ENCODE results near the gene SAMD8.
"Not testable (repeated sequence)": the region's sequence is repeated elsewhere in the genome, so short reads cannot be mapped to it uniquely, and the experiment has no call there.

SAMD8 gene

DNA sequence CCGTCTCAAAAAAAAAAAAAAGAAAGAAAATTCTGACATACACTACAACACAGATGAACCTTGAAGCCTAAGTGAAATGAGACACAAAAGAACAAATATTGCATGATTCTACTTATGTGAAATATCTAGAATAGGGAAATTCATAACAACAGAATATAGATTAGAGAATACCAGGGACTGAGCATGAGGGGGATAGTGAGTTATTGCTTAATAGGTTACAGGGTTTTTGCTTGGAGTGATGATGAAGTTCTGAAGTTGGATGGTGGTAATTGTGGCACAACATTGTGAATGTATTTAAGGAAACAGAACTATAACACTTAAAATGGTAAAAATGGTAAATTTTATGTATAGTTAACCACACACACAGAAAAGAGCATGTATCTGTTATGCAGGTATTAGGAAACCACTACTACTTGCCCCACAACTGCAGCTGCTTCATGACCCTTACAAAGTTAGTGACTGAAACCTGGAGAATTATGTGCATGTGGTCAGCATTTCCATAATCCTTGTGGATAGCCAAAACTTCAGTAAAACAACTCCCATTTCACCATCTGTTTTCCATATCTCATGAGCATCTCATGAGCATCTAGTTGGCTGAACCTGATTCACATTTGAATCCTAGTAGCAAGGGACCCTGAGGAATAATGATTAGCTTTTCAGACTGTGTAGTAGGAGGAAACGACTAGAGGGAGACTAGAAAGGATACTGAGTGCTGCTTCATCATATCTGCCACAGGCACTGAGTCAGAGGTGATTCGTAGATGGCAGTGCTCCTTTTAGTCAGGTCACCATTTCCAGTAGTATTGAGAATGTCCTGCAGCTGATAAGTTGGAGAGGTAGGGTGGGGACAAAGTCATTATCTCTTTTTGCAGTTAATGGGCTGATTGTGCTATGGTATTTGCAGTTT, 26.3 kb downstream of the SAMD8 start:
- DNase-seq (ENCODE audit: low read depth in 2 of 2): no peak

- DNase-seq (ENCODE audit: low read depth in 2 of 2): no peak
Measured at GRCh38 chr10:75140246-75140645, 28.8 kb downstream of the SAMD8 start.

DNA sequence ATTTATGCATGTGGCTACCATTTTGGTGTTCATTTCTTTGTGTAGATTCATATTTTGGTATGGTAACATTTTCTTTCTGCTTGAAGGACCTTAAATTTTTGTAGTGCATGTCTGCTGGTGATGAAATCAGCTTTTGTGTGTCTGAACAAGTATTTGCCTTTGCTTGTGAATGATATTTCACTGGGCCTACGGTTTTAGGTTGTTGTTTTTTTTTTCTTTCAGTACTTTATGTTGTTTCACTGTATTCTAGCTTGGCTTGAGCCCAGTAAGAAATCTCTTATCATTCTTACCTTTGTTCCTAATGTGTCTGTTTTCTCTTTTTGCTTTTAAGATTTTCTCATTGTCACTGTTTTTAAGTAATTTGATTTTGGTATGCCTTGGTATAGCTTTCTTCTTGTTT, 31.9 kb downstream of the SAMD8 start:
- DNase-seq (ENCODE audit: low read depth in 2 of 2): no peak

GRCh38 chr10:75145590-75145989, 34.1 kb downstream of the SAMD8 start:
- no peak for DNase-seq (ENCODE audit: low read depth in 2 of 2)

DNA sequence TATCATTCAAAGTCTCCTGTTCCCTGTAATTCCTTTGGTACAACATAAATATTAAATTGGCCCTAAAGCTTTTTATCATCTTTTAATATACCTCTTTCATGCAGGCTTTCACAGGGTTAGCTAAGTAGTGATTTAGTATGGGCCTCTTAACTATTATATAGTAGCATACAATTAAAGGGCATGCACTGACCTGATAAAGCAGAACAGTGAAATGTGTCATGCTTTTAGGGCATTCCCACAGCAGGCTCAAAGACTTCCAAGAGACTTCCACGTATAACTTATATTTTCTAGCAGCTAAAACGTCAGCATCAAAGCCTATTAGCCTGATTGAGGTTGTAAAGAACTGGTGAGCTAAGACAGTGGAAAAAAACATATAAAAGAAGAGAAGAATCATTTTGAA, 35.3 kb downstream of the SAMD8 start:
- no peak for DNase-seq (ENCODE audit: low read depth in 2 of 2)

DNA sequence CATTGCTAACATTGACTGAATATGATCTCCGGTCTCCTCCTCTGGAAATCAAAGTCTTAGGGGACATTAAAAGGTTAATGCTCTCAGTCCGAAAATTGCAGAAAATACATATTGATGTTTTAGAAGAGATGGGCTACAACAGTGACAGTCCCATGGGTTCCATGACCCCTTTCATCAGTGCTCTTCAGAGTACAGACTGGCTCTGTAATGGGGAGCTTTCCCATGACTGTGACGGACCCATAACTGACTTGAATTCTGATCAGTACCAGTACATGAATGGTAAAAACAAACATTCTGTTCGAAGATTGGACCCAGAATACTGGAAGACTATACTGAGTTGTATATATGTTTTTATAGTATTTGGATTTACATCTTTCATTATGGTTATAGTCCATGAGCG, 39.2 kb downstream of the SAMD8 start:
- no peak for DNase-seq (ENCODE audit: low read depth in 2 of 2)

- no peak for DNase-seq (ENCODE audit: low read depth in 2 of 2)
Measured at GRCh38 chr10:75159519-75159918, 48.1 kb downstream of the SAMD8 start.

DNA sequence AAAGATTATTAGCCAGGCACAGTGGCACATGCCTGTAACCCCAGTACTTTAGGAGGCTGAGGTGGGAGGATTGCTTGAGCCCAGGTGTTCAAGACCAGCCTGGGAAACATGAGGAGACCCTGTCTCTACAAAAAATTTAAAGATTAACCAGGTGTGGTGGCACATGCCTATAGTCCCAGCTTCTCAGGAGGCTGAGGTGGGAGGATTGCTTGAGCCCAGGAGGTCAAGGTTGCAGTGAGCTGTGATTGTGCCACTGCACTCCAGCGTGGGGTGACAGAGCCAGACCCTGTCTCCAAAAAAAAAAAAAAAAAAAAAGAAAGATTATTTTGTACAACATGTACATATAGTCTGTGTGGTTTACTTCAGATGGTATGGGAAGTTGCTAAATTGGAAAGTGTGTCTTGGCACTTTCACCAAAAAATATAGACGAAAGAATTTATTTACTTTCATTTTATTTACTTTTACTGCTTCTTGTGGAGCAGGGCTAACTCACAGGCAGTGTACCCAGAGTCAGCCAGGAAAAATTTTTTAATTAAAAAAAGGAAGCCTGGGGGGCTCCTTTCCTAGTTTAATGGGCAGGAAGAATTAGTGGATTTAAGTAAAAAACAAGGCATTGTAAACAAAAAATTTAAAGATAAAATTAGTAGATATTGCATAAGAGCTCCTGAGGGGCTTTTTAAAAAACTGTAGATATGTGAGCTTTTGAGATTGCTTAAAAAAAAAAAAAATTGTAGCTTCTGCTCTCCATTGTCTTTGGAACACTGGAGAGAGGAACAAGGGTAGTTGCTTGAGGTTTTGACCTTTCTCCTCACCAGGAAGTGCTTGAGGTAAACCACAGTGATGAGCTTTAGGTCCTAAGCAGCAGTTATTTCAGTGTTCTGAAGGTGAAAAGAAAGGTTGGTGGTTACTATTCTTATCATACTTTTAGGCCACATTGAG, 54.5 kb downstream of the SAMD8 start:
- DNase-seq (ENCODE audit: low read depth in 2 of 2): no peak

DNA sequence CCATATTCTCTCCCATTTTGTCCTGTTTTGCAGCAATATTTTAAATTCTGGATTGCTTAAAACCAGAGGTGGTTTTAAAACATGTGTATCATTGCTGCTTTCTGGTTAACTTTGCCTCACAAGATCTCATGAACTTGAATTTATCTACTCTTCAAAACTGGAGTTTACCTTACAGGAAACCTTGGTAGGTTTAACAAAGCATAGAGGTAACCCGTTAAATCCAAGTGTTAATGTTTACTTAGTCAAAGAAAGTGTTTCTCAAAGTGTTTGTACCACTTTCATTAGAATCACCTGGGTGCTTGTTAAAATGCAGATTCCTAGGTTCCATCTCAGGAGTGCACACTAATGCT, 55.1 kb downstream of the SAMD8 start:
- DNase-seq (ENCODE audit: low read depth in 2 of 2): no peak

DNA sequence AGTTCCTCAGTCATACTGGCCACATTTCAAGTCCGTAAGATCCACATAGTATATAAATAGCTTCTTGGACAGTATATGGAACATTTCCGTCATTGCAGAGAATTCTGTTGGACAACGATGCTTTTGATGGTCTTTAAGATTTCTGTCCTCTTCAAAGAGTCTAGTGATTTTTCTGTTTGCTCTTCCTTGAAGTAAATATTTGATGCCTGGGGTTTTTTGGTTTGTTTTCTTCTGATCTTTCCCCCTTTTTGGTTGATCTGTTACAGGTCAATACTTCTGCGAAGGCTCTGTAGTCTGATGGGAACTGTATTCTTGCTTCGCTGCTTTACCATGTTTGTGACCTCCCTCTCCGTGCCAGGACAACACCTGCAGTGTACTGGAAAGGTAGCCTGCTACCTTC, 56.8 kb downstream of the SAMD8 start:
- no peak for DNase-seq (ENCODE audit: low read depth in 2 of 2)

- no peak for DNase-seq (ENCODE audit: low read depth in 2 of 2)
Measured at GRCh38 chr10:75170215-75170614, 58.8 kb downstream of the SAMD8 start.

- no peak for DNase-seq (ENCODE audit: low read depth in 2 of 2)
Measured at GRCh38 chr10:75175046-75175445, 63.6 kb downstream of the SAMD8 start.

GRCh38 chr10:75176046-75176445, 64.6 kb downstream of the SAMD8 start:
- DNase-seq (ENCODE audit: low read depth in 2 of 2): no peak

DNA sequence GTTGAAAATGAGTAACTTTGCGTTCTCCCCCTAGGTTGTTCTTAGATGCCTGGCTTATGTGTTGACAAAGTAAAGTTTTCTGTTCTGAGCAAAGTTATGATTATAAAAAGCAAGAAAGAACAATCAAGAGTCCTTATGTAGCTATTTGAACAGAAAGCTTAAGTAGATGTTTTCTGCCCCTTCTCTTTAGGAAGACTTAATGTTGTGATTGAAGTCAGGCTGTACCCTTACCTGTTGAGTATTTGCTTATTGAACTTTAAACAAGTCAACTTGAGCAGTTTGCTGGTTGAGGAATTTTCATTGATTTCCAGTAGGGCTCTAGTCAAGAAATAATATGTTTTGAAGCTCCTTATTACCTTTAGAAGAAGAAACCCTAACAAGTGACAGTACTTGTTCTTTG, 65.3 kb downstream of the SAMD8 start:
- DNase-seq (ENCODE audit: low read depth in 2 of 2): no peak

GRCh38 chr10:75179657-75180177, 68.3 kb downstream of the SAMD8 start:
- no peak for DNase-seq (ENCODE audit: low read depth in 2 of 2)

DNA sequence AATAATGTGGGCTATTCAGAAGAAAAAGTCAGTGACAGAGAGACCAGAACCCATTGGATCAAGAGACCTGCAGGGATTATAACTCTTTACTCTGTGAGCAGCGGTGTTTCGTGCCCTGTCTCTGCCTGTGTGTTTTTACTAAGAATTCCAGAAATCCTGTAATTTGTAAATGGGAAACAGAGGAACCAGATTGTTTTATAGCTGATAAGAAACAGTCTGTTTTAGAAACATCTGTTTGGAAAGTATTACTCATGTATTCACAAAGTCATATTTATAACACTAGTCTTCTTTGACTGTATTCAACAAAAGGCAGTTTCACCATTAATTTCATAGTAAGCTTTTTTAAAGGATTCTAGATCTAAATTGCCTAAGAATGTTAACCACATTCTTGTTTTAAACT, 69.1 kb downstream of the SAMD8 start:
- no peak for DNase-seq (ENCODE audit: low read depth in 2 of 2)

GRCh38 chr10:75181073-75181472, 69.6 kb downstream of the SAMD8 start:
- DNase-seq (ENCODE audit: low read depth in 2 of 2): no peak

- no peak for DNase-seq (ENCODE audit: low read depth in 2 of 2)
Measured at GRCh38 chr10:75186310-75186709, 74.9 kb downstream of the SAMD8 start.

DNA sequence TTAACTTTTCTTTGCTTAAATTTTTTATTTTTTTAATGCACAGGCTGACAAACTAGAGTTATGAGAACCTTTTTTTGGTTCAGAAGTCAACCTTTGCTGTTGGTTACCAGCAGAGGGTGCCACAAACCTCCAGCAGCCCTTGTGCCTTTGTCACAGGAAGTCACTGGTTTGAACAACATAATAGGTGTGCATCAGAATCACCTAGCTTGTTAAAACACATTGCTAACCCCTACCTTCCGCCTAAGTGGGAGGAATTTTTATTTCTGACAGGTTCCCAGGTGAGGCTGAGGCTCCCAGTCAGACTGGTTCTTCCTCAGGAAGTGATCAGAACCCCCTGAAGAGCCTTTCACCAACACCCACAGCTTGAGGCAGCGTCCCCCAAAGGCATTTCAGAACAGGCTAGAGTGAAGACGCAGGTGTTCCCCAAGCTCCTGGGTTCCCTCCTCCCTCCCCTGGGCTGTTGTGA, 76.5 kb downstream of the SAMD8 start:
- DNase-seq (ENCODE audit: low read depth in 2 of 2): peak; percentile 31 to 57

DNA sequence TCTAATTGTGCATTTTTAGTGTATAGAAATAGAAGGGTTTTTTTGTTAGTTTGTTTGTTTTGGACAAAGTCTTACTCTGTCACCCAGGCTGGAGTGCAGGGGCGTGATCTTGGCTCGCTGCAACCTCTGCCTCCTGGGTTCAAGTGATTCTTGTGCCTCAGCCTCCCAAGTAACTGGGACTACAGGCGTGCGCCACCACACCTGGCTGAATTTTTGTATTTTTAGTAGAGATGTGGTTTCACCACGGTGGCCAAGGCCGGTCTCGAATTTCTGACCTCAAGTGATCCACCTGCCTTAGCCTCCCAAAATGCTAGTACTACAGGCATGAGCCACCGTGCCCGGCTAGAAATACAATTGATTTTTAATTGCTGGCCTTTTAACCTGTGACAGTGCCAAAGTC, 77.1 kb downstream of the SAMD8 start:
- DNase-seq (ENCODE audit: low read depth in 2 of 2): not testable (repeated sequence)

- no peak for DNase-seq (ENCODE audit: low read depth in 2 of 2)
Measured at GRCh38 chr10:75189266-75190096, 78.0 kb downstream of the SAMD8 start.

All from activated CD8-positive, alpha-beta memory T cell treated with anti-CD3 and anti-CD28 coated beads for 4 hours (primary cell).